Gastroesophageal sphincter (tissue), 4 donors: ENCODE measurements around the gene STK24. TPM values are rescaled to one million over a fixed set of nuclear protein-coding genes. Genes with fewer than 3 reads are reported as not detected.
"Not testable (repeated sequence)": the region's sequence is repeated elsewhere in the genome, so short reads cannot be mapped to it uniquely, and the experiment has no call there.

Experiments
- ATAC-seq: fragments of 150-250 bp; one replicate; pipeline ENCODE4 v1.9.1; 2016; ENCODE audit warnings: mild to moderate bottlenecking, moderate library complexity
- H3K27ac ChIP-seq, 4 donors: fragments of 200-600 bp; sonication (generic) in 3 of 4; 1 replicate in 3 of 4; 2 replicates in 1 of 4; pipeline ENCODE4 v1.5.1; 2016 to 2019
- H3K27me3 ChIP-seq: fragments of 200-600 bp; sonication (generic); one replicate; pipeline ENCODE4 v1.5.1; 2019
- H3K36me3 ChIP-seq, 2 donors: fragments of 200-600 bp; sonication (generic); one replicate each; pipeline ENCODE4 v1.5.1; 2019; ENCODE audit warnings: control low read depth in 1 of 2
- H3K4me1 ChIP-seq, 3 donors: fragments of 200-600 bp; sonication (generic); 1 replicate in 2 of 3; 2 replicates in 1 of 3; pipeline ENCODE4 v1.5.1; 2016 to 2019; ENCODE audit warnings: control low read depth in 2 of 3
- H3K4me3 ChIP-seq, 2 donors: fragments of 200-600 bp; sonication (generic); one replicate each; pipeline ENCODE4 v1.5.1; 2019; ENCODE audit warnings: mild to moderate bottlenecking in 1 of 2, moderate library complexity in 1 of 2
- H3K9me3 ChIP-seq, 3 donors: fragments of 200-600 bp; sonication (generic); one replicate each; pipeline ENCODE4 v1.5.1; 2017 to 2019; ENCODE audit warnings: control low read depth in 2 of 3
- CTCF ChIP-seq, 4 experiments: fragments of 200-600 bp in 2 of 4; fragments of 450-650 bp in 2 of 4; sonication (generic) in 1 of 4; IDR thresholded peaks; one replicate each; pipeline ENCODE4 v1.5.1; 2017 to 2019; ENCODE audit warnings: antibody characterized with exemption in 4 of 4, mild to moderate bottlenecking in 2 of 4, moderate library complexity in 2 of 4
- EP300 ChIP-seq: sonication (generic); formaldehyde crosslinking; IDR thresholded peaks from one replicate; pipeline ENCODE4 v1.6.1; 2017; ENCODE audit warnings: antibody characterized with exemption, mild to moderate bottlenecking
- POLR2A ChIP-seq, 2 donors: fragments of 450-650 bp; IDR thresholded peaks; one replicate each; pipeline ENCODE4 v1.6.1; 2017; ENCODE audit warnings: antibody characterized with exemption in 2 of 2, mild to moderate bottlenecking in 2 of 2, moderate library complexity in 1 of 2
- POLR2AphosphoS5 ChIP-seq: sonication (generic); formaldehyde crosslinking; IDR thresholded peaks from one replicate; pipeline ENCODE4 v1.6.1; 2017; ENCODE audit warnings: antibody characterized with exemption
- WGBS, 2 donors: methylation state at CpG; one replicate each; pipeline ENCODE4 v1.1.5; 2018; ENCODE audit warnings: low coverage in 1 of 2; 5-methylcytosine and 5-hydroxymethylcytosine counted together
- total RNA-seq, 4 donors: library from RNA; depleted of rRNA; stranded (reverse); fragments of >200 nt; gene quantifications; one replicate each; pipeline ENCODE4 v1.1.0, GENCODE V29; 2016

Gene STK24
- total RNA-seq, 4 donors from 2014 or later = 60.2 to 157 (median 102) TPM

DNA sequence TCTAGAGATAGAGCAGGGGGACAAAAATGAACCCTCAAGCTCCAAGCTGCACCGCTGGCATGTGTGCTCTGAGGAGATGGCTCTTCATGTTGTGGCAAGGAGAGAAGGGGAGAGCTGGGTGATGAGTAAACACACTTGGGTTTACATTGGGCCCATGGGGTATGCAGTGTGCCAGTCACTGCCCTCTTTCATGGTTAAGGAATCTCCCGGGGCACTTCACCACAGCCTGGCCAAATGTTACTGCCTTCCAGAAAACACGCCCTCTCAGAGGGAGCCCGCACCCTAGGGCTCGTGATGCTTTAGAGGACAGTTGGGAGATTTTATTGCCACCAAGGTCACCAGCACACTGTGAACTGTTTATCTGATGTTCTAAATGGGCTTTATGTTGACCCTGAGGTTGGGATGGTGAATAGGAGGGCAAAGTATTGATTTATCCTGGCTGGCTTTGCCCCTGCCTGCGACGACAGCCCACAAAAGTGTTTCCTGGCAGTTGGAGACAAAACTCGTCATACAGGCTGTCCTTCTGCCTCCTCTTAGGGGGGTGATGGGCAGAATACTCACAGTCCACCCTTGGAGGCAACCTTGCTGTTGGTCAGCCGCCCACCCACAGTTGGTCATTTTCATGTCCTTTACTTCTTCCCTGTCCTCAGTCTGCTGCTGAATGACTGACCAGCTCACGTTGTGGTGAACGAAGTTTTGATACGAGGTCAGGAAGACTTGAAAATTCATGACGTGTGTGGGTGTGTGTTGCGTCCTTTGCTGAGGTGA is 156.9 kb downstream of the STK24 start:
- H3K4me1 ChIP-seq = no peaks in the 10 kb centered on the region
- no peak overlapping the region for H3K4me3 ChIP-seq
- H3K27me3 ChIP-seq = no peaks in the 10 kb centered on the region
- no peaks in the 10 kb centered on the region for H3K9me3 ChIP-seq
- no peak overlapping the region for H3K27ac ChIP-seq
- WGBS, 2 donors = 89 to 100% methylated on average over 1 to 3 of the region's 14 CpGs
- TF ChIP-seq POLR2AphosphoS5 (no peak), CTCF (IDR thresholded peaks at IDR 0.05) (no peak), POLR2A (IDR thresholded peaks at IDR 0.05) (no peak), EP300 (no peak)
- peaks cover 0 to 51% of the 10 kb centered on the region in 2 donors for H3K36me3 ChIP-seq
- no peak for ATAC-seq

DNA sequence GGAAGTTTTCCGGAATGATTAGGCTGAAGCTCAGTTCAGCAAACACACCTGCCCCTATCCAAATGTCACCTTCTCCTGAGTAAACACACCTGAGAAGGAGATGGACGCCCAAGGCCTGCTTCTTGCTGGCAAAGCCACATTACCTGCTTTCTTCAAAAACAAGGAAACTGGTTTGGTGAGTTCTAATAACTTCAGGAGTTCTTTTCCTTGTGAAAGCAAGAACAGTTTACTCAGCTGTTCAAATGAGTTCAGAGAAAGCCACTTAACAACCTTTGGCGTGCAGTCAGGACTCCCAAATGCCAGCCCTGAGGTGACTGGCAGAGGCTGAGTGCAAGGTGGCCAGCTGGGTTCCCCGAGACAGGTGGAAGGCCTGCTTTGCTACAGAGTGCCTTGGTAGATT is 160.5 kb downstream of the STK24 start:
- no peak overlapping the region for H3K4me3 ChIP-seq
- no peaks in the 10 kb centered on the region for H3K4me1 ChIP-seq
- no peak for TF ChIP-seq POLR2AphosphoS5
- TF ChIP-seq CTCF (IDR thresholded peaks at IDR 0.05) = no peak
- no peak for TF ChIP-seq EP300
- no peak for TF ChIP-seq POLR2A (IDR thresholded peaks at IDR 0.05)
- peaks cover 0 to 75% of the 10 kb centered on the region in 2 donors for H3K36me3 ChIP-seq
- H3K27ac ChIP-seq = no peak overlapping the region
- no peaks in the 10 kb centered on the region for H3K9me3 ChIP-seq
- no peak for ATAC-seq
- H3K27me3 ChIP-seq = no peaks in the 10 kb centered on the region
- 80 to 100% methylated on average over 1 to 2 of the region's 4 CpGs for WGBS, 2 donors

GRCh38 chr13:98415326-98416070 is 161.4 kb downstream of the STK24 start:
- peaks cover 0 to 78% of the 10 kb centered on the region in 2 donors for H3K36me3 ChIP-seq
- no peaks in the 10 kb centered on the region for H3K9me3 ChIP-seq
- H3K27me3 ChIP-seq = no peaks in the 10 kb centered on the region
- WGBS, 2 donors = 97 to 99% methylated on average over 6 to 14 of the region's 18 CpGs
- ATAC-seq = no peak
- TF ChIP-seq POLR2AphosphoS5 (no peak), POLR2A (IDR thresholded peaks at IDR 0.05) (no peak), EP300 (no peak), CTCF (IDR thresholded peaks at IDR 0.05) (no peak)
- no peak overlapping the region for H3K27ac ChIP-seq
- no peaks in the 10 kb centered on the region for H3K4me1 ChIP-seq
- H3K4me3 ChIP-seq = no peak overlapping the region

DNA sequence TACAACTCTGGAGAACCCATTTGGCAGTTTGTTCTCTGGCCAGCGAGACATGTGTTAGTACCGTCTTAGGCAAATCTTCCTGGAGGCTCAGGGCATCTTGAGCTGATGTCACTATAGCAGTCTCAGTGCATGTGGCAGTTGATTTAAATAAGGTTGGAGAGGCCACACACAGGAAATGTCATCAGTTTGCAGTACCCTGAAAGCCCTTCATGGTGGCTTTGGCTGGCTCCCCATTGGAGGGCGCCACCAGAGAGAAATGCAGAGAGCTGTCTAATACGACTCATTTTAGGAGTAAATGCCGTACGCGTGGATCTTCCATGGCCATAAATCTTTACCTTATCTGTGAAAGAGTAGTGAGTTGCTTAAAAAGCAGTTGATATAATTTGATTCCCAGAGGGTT is 163.1 kb downstream of the STK24 start:
- no peaks in the 10 kb centered on the region for H3K27me3 ChIP-seq
- no peak overlapping the region for H3K27ac ChIP-seq
- H3K36me3 ChIP-seq = peaks cover 0 to 80% of the 10 kb centered on the region in 2 donors
- TF ChIP-seq EP300 (no peak), POLR2A (IDR thresholded peaks at IDR 0.05) (no peak)
- H3K9me3 ChIP-seq = no peaks in the 10 kb centered on the region
- ATAC-seq = no peak
- no peak overlapping the region for H3K4me3 ChIP-seq
- WGBS, 2 donors = 93 to 96% methylated on average over 3 to 5 of the region's 7 CpGs
- no peaks in the 10 kb centered on the region for H3K4me1 ChIP-seq

DNA sequence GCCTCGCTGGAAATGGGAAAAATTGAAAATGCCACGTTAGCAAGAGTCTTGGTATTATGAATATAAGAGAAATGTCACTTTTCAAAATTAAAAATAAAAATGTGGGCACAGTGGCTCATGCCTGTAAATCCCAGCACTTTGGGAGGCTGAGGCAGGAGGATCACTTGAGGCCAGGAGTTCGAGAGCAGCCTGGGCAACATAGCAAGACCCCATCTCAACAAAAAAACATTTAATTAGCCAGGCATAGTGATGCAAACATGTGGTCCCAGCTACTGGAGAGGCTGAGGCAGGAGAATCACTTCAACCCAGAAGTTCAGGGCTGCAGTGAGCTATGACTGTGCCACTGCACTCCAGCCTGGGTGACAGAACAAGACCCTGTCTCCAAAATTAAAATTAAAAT is 163.6 kb downstream of the STK24 start:
- H3K27me3 ChIP-seq, H3K9me3 ChIP-seq, H3K27ac ChIP-seq, ATAC-seq, H3K4me3 ChIP-seq, H3K4me1 ChIP-seq: not testable (repeated sequence)
- H3K36me3 ChIP-seq = peaks cover 0 to 75% of the 10 kb centered on the region in 2 donors
- 94 to 100% methylated on average over 1 to 3 of the region's 3 CpGs for WGBS, 2 donors
